Measurements from ENCODE around the gene CAMK1D. TPM values are rescaled to one million over a fixed set of nuclear protein-coding genes. Genes with fewer than 3 reads are reported as not detected.

The CAMK1D gene
- polyA plus RNA-seq, 1 of the 3 experiments (the other 2 are of a cell fraction) = 4.1 TPM

GRCh38 chr10:12389154-12389734 lies 39.9 kb downstream of the CAMK1D start:
- TF ChIP-seq MEF2A (IDR thresholded peaks at IDR 0.05; ENCODE audit: borderline replicate concordance, low read depth) (no peak), GABPA (IDR thresholded peaks at IDR 0.05; ENCODE audit: low read depth) (no peak), CTCF (IDR thresholded peaks at IDR 0.05) (no peak), POLR2AphosphoS5 (IDR thresholded peaks at IDR 0.05; ENCODE audit: low read depth, low read length) (no peak), ELF1 (IDR thresholded peaks at IDR 0.05) (no peak), USF2 (IDR thresholded peaks at IDR 0.05; ENCODE audit: borderline replicate concordance, low read depth, low read length) (no peak), MAX (IDR thresholded peaks at IDR 0.05; ENCODE audit: low read depth) (no peak), RAD21 (IDR thresholded peaks at IDR 0.05; ENCODE audit: low read length) (no peak), NRF1 (IDR thresholded peaks at IDR 0.05; ENCODE audit: low read depth, low read length) (no peak)
- ChIA-PET POLR2A (no interaction called here), CTCF (interaction anchor here (1.0 kb wide), 1 partner anchor 15 kb away, joined by 3 read pairs; no protein-coding TSS in a partner anchor)
- H3K79me2 ChIP-seq (ENCODE audit: insufficient read depth) = no peaks in the 10 kb centered on the region
- H3F3A ChIP-seq (replicated peaks; ENCODE audit: insufficient read depth) = no peaks in the 10 kb centered on the region
- H3K36me3 ChIP-seq (replicated peaks in 1 of 2; ENCODE audit: control insufficient read depth in 1 of 2, insufficient read depth in 2 of 2, low read length in 1 of 2) = no peaks in the 10 kb centered on the region
- DNase-seq = no peak
- WGBS (ENCODE audit: low lambda C conversion rate) = 70% methylated on average over 11 of the region's 17 CpGs
- no peak overlapping the region for H3K4me3 ChIP-seq (ENCODE audit: low read depth in 2 of 2, low read length in 1 of 2)
- H3K4me2 ChIP-seq = no peak overlapping the region
- no peak overlapping the region for H3K27ac ChIP-seq (ENCODE audit: low read depth in 2 of 2, low read length in 1 of 2)
- peaks cover 0 to 7% of the 10 kb centered on the region in 2 experiments; a peak in 1 of 4 replicates for H3K4me1 ChIP-seq (ENCODE audit: control insufficient read depth in 1 of 2, insufficient read depth in 2 of 2, low read depth in 1 of 2, low read length in 1 of 2)
- H3K9me2 ChIP-seq = no peaks in the 10 kb centered on the region
- H3K9me3 ChIP-seq = no peaks in the 10 kb centered on the region
- no peak overlapping the region for H2AFZ ChIP-seq (ENCODE audit: low read depth)
- H4K20me1 ChIP-seq (ENCODE audit: insufficient read depth) = no peaks in the 10 kb centered on the region
- no peaks in the 10 kb centered on the region for H3K27me3 ChIP-seq (ENCODE audit: insufficient read depth)
- H3K9ac ChIP-seq = no peak overlapping the region

- H3K79me2 ChIP-seq (ENCODE audit: insufficient read depth) = no peaks in the 10 kb centered on the region
- H3K4me2 ChIP-seq = no peak overlapping the region
- WGBS (ENCODE audit: low lambda C conversion rate) = 88% methylated on average over 4 of the region's 7 CpGs
- ChIA-PET CTCF (no interaction called here), POLR2A (no interaction called here)
- no peak for TF ChIP-seq SMC3 (IDR thresholded peaks at IDR 0.05; ENCODE audit: low read depth, low read length)
- TF ChIP-seq MXI1 (IDR thresholded peaks at IDR 0.05; ENCODE audit: low read depth, low read length) = no peak
- no peak for DNase-seq
- no peak overlapping the region for H3K4me3 ChIP-seq (ENCODE audit: low read depth in 2 of 2, low read length in 1 of 2)
- peaks cover 0 to 7% of the 10 kb centered on the region in 2 experiments; a peak in 1 of 4 replicates for H3K4me1 ChIP-seq (ENCODE audit: control insufficient read depth in 1 of 2, insufficient read depth in 2 of 2, low read depth in 1 of 2, low read length in 1 of 2)
- H3F3A ChIP-seq (replicated peaks; ENCODE audit: insufficient read depth) = no peaks in the 10 kb centered on the region
- no peak overlapping the region; a peak in 1 of 4 replicates for H3K27ac ChIP-seq (ENCODE audit: low read depth in 2 of 2, low read length in 1 of 2)
- H3K27me3 ChIP-seq (ENCODE audit: insufficient read depth) = no peaks in the 10 kb centered on the region
- H3K36me3 ChIP-seq (replicated peaks in 1 of 2; ENCODE audit: control insufficient read depth in 1 of 2, insufficient read depth in 2 of 2, low read length in 1 of 2) = no peaks in the 10 kb centered on the region
- H3K9ac ChIP-seq = no peak overlapping the region
- H3K9me2 ChIP-seq = no peaks in the 10 kb centered on the region
- H3K9me3 ChIP-seq = no peaks in the 10 kb centered on the region
- no peak overlapping the region for H2AFZ ChIP-seq (ENCODE audit: low read depth)
- no peaks in the 10 kb centered on the region for H4K20me1 ChIP-seq (ENCODE audit: insufficient read depth)
These were observed 41.4 kb downstream of the CAMK1D start for GRCh38 chr10:12390733-12391132.

Data from SK-N-SH (cell line).